Measurements from ENCODE around the gene VWA3B.
"Not testable (repeated sequence)": the region's sequence is repeated elsewhere in the genome, so short reads cannot be mapped to it uniquely, and the experiment has no call there.

VWA3B gene

GRCh38 chr2:98086491-98087446 lies at the start of gene VWA3B:
TSS of gene VWA3B (plus strand) at chr2:98087167. CDS start at chr2:98093093, 5,926 bp downstream.
- DNase-seq = peak; percentile 77

GRCh38 chr2:98037206-98037605 lies 49.8 kb upstream of the VWA3B start:
- DNase-seq = no peak

- no peak for DNase-seq
These were observed 49.2 kb upstream of the VWA3B start for GRCh38 chr2:98037666-98038336.

- DNase-seq = no peak
These were observed 47.7 kb upstream of the VWA3B start for GRCh38 chr2:98039085-98039756.

- no peak for DNase-seq
These were observed 46.5 kb upstream of the VWA3B start for GRCh38 chr2:98040331-98040939.

- DNase-seq = no peak
These were observed 43.9 kb upstream of the VWA3B start for GRCh38 chr2:98043101-98043500.

- not testable (repeated sequence) for DNase-seq
These were observed 42.2 kb upstream of the VWA3B start for GRCh38 chr2:98044730-98045129.

- no peak for DNase-seq
These were observed 36.9 kb upstream of the VWA3B start for GRCh38 chr2:98050070-98050469.

GRCh38 chr2:98058191-98058975 lies 28.6 kb upstream of the VWA3B start:
- DNase-seq = no peak

GRCh38 chr2:98060277-98060676 lies 26.7 kb upstream of the VWA3B start:
- no peak for DNase-seq

GRCh38 chr2:98063291-98063854 lies 23.6 kb upstream of the VWA3B start:
- DNase-seq = no peak

- no peak for DNase-seq
These were observed 21.2 kb upstream of the VWA3B start for GRCh38 chr2:98065808-98066207.

- DNase-seq = no peak
These were observed 19.8 kb upstream of the VWA3B start for GRCh38 chr2:98067160-98067559.

- DNase-seq = no peak
These were observed 16.9 kb upstream of the VWA3B start for GRCh38 chr2:98070081-98070480.

GRCh38 chr2:98072442-98072841 lies 14.5 kb upstream of the VWA3B start:
- DNase-seq = no peak

GRCh38 chr2:98078701-98079100 lies 8.3 kb upstream of the VWA3B start:
- DNase-seq = no peak

- no peak for DNase-seq
These were observed 2.7 kb upstream of the VWA3B start for GRCh38 chr2:98084151-98084868.

- DNase-seq = no peak
These were observed 2.1 kb upstream of the VWA3B start for GRCh38 chr2:98084869-98085238.

- DNase-seq = no peak
These were observed 1.3 kb upstream of the VWA3B start for GRCh38 chr2:98085649-98086048.

GRCh38 chr2:98087447-98088020 lies 567 bp downstream of the VWA3B start:
- DNase-seq = no peak

- DNase-seq = no peak
These were observed 1.3 kb downstream of the VWA3B start for GRCh38 chr2:98088261-98088660.
